Chondrocyte (in vitro differentiated cells): ENCODE measurements around the gene NXN. TPM values are rescaled to one million over a fixed set of nuclear protein-coding genes. Genes with fewer than 3 reads are reported as not detected.
A peak's percentile ranks its signal among the peaks of the same experiment; 100 is the strongest.
"Not testable (repeated sequence)": the region's sequence is repeated elsewhere in the genome, so short reads cannot be mapped to it uniquely, and the experiment has no call there.

Source experiments
- DNase-seq: peaks from one replicate; pipeline ENCODE4 v3.0.0; 2021; ENCODE audit warnings: mixed read lengths, low spot score
- H3K27ac Mint-ChIP-seq: one replicate; pipeline ENCODE4 v1.8.0; 2021; ENCODE audit warnings: mild to moderate bottlenecking, moderate library complexity, mixed read lengths; ENCODE audit not compliant: unreplicated experiment
- H3K27me3 Mint-ChIP-seq: 2 replicates; pipeline ENCODE4 v1.8.0; 2021; ENCODE audit warnings: low read depth, mixed read lengths
- H3K36me3 Mint-ChIP-seq: 2 replicates; pipeline ENCODE4 v1.8.0; 2021; ENCODE audit warnings: low read depth, mixed read lengths
- H3K4me1 Mint-ChIP-seq: 2 replicates; pipeline ENCODE4 v1.8.0; 2021; ENCODE audit warnings: low read depth, mild to moderate bottlenecking, mixed read lengths
- H3K4me3 Mint-ChIP-seq: one replicate; pipeline ENCODE4 v1.8.0; 2021; ENCODE audit warnings: mild to moderate bottlenecking, moderate library complexity, mixed read lengths; ENCODE audit not compliant: unreplicated experiment
- H3K9me3 Mint-ChIP-seq: 2 replicates; pipeline ENCODE4 v1.8.0; 2021; ENCODE audit warnings: low read depth, mixed read lengths
- total RNA-seq: library from RNA; stranded (reverse); gene quantifications from 3 replicates; pipeline ENCODE4 v1.2.1, GENCODE V29; 2021
- TF ChIP-seq, protein P1 (sequence below): fragments of 200-600 bp; sonication (generic); IDR thresholded peaks from 2 replicates; pipeline ENCODE4 v1.5.0; 2021; ENCODE audit warnings: antibody characterized with exemption, mild to moderate bottlenecking, moderate library complexity

Gene NXN
- total RNA-seq, 1 donor from 2014 or later = 86.4 TPM

GRCh38 chr17:860805-861204 is 118.8 kb downstream of the NXN start:
- H3K4me1 Mint-ChIP-seq = peaks cover 44% of the 10 kb centered on the region
- H3K4me3 Mint-ChIP-seq = no peak overlapping the region
- H3K27ac Mint-ChIP-seq = no peak overlapping the region
- TF ChIP-seq, protein P1, sequence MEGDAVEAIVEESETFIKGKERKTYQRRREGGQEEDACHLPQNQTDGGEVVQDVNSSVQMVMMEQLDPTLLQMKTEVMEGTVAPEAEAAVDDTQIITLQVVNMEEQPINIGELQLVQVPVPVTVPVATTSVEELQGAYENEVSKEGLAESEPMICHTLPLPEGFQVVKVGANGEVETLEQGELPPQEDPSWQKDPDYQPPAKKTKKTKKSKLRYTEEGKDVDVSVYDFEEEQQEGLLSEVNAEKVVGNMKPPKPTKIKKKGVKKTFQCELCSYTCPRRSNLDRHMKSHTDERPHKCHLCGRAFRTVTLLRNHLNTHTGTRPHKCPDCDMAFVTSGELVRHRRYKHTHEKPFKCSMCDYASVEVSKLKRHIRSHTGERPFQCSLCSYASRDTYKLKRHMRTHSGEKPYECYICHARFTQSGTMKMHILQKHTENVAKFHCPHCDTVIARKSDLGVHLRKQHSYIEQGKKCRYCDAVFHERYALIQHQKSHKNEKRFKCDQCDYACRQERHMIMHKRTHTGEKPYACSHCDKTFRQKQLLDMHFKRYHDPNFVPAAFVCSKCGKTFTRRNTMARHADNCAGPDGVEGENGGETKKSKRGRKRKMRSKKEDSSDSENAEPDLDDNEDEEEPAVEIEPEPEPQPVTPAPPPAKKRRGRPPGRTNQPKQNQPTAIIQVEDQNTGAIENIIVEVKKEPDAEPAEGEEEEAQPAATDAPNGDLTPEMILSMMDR = no peak
- H3K27me3 Mint-ChIP-seq = no peaks in the 10 kb centered on the region
- H3K36me3 Mint-ChIP-seq = peaks cover 3% of the 10 kb centered on the region
- H3K9me3 Mint-ChIP-seq = no peaks in the 10 kb centered on the region
- no peak for DNase-seq

DNA sequence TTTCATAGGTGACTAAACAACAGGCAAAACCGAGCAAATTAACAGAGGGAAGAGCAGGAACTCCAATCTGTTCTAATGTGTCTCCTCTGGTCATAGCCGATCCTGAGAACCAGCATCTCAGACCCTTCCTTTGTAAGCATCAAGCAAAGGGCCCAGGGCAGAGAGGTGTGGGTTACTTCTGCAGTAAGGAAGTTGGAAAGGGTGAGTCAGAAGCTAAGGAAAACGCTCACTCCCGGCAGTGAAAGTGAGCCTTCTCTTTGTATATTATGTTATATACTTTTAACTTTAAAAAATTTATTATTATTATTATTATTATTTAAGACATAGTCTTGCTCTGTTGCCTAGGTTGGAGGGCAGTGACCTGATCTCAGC is 119.8 kb downstream of the NXN start:
- Mint-ChIP-seq H3K9me3 (no peaks in the 10 kb centered on the region), H3K36me3 (peaks cover 3% of the 10 kb centered on the region), H3K4me3 (no peak overlapping the region), H3K27ac (peak overlapping the region; percentile 63), H3K4me1 (peaks cover 45% of the 10 kb centered on the region), H3K27me3 (no peaks in the 10 kb centered on the region)
- TF ChIP-seq, protein P1 = no peak
- DNase-seq = no peak

DNA sequence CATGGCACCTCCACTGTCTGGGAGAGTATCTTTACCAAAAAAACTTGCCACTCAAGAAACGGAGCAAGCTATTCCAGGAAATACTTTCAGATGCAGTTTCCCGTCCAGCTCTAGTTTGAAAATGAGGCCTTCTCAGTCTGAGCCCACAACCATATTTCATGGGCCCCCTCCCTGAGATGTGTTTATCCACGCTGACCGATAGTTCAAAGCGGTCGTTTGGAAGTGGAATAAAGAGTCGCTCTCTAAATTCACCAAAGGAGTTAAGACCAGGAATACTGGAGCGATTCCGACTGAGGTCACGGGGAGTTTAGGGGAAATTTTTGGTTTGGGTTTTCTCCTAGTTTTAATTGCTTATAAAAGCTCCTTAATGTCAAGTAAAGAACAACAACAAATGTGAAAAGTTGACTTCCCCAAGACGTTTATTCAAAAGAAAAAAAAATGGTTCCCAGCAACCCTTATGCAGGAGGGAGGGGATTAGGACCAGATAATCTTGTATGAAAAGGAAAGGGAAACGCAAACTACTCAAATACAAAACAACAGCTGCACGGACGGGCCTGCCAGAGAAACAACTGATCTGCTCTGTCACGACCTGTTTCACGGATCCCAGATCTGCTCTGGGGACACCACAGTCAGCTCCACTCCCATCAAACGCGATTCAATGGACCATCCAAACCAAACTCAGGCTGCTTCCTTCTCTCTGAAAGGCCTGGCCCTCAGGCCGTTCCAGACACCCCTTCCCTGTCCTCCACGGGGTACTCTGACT is 120.3 kb downstream of the NXN start:
- Mint-ChIP-seq H3K36me3 (peaks cover 3% of the 10 kb centered on the region), H3K4me1 (peaks cover 40% of the 10 kb centered on the region), H3K27ac (peak overlapping the region; percentile 68), H3K4me3 (no peak overlapping the region), H3K27me3 (no peaks in the 10 kb centered on the region), H3K9me3 (no peaks in the 10 kb centered on the region)
- TF ChIP-seq, protein P1 = no peak
- no peak for DNase-seq

GRCh38 chr17:856149-856548 is 123.4 kb downstream of the NXN start:
- no peaks in the 10 kb centered on the region for H3K9me3 Mint-ChIP-seq
- DNase-seq = no peak
- TF ChIP-seq, protein P1 = no peak
- H3K27me3 Mint-ChIP-seq = no peaks in the 10 kb centered on the region
- H3K4me1 Mint-ChIP-seq = peaks cover 45% of the 10 kb centered on the region
- peak overlapping the region; percentile 76 for H3K27ac Mint-ChIP-seq
- H3K36me3 Mint-ChIP-seq = no peaks in the 10 kb centered on the region
- no peak overlapping the region for H3K4me3 Mint-ChIP-seq

DNA sequence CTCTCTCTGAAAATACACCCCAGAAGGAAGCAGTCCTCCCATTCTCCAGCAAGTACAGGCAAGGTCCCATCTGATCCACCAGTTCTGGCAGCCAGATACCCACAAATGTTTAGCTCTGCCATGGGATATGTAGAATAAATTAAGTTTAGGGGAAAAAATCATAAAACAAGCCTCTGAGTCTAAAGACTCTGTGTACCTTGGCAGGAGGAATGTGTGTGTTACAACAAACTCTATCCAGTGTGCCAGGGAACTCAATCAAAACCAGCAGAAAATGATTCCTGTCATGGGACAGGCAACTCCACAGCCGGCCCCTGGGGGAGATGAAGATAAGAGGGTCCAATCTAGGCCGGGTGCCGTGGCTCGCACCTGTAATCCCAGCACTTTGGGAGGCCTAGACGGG is 124.0 kb downstream of the NXN start:
- no peak overlapping the region for H3K4me3 Mint-ChIP-seq
- peaks cover 51% of the 10 kb centered on the region for H3K4me1 Mint-ChIP-seq
- DNase-seq = no peak
- TF ChIP-seq, protein P1 = no peak
- peak overlapping the region; percentile 76 for H3K27ac Mint-ChIP-seq
- no peaks in the 10 kb centered on the region for H3K9me3 Mint-ChIP-seq
- H3K36me3 Mint-ChIP-seq = no peaks in the 10 kb centered on the region
- H3K27me3 Mint-ChIP-seq = no peaks in the 10 kb centered on the region

DNA sequence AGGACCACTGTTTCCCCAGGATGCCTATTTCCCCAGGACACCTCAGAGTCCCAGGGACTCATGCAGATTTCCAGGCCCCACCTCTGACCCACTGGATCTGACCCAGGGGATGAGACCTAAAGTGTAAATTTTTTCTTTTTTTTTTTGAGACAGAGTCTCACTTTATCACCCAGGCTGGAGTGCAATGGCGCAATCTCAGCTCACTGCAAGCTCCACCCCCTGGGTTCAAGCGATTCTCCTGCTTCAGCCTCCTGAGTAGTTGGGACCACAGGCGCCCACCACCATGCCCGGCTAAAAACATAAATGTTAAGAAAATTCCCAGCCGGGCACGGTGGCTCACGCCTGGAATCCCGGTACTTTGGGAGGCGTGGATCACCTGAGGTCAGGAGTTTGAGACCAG is 126.7 kb downstream of the NXN start:
- H3K4me3 Mint-ChIP-seq, DNase-seq, H3K27ac Mint-ChIP-seq, H3K36me3 Mint-ChIP-seq, H3K9me3 Mint-ChIP-seq, H3K27me3 Mint-ChIP-seq: not testable (repeated sequence)
- peaks cover 52% of the 10 kb centered on the region for H3K4me1 Mint-ChIP-seq
